ENCODE measurements around the gene DCAF8. TPM values are rescaled to one million over a fixed set of nuclear protein-coding genes. Genes with fewer than 3 reads are reported as not detected.

The DCAF8 gene
- total RNA-seq, 1 experiment from 2014 or later: 98.1 TPM

- Histone ChIP-seq H3K27ac (ENCODE audit: low read depth, low read length) (no peak overlapping the region), H3K36me3 (ENCODE audit: control insufficient read depth in 1 of 2, insufficient read depth in 2 of 2, low read length in 2 of 2) (peaks cover 61 to 68% of the 10 kb centered on the region in 2 experiments)
- POLR2A ChIA-PET: no interaction called here
Observed at GRCh38 chr1:160216301-160216700, 46.0 kb downstream of the DCAF8 start.

More at GRCh38 chr1:160216301-160216700, 46.0 kb downstream of the DCAF8 start:
- H3K4me3 ChIP-seq (replicated peaks in 1 of 2; ENCODE audit: low read depth in 1 of 2, low read length in 2 of 2): no peak overlapping the region
- H3K4me1 ChIP-seq (ENCODE audit: control insufficient read depth in 1 of 2, insufficient read depth in 2 of 2, low read length in 2 of 2): no peaks in the 10 kb centered on the region
- CTCF ChIA-PET: interaction anchor here (1.0 kb wide), 1 partner anchor 23 kb away, joined by 3 read pairs; no protein-coding TSS in a partner anchor
- intact Hi-C loops (cut with micrococcal nuclease): no loop called here
- BruUV-seq (replicated peaks): no TSS peak
- no peak for DNase-seq (ENCODE audit: low read depth, low spot score)
- no peak overlapping the region for H3K9ac ChIP-seq (ENCODE audit: low read length)
- H3K27me3 ChIP-seq (ENCODE audit: insufficient read depth, low read length): no peaks in the 10 kb centered on the region
- no peaks in the 10 kb centered on the region for H3K9me2 ChIP-seq (ENCODE audit: insufficient read depth)
- H4K20me1 ChIP-seq (ENCODE audit: insufficient read depth): no peaks in the 10 kb centered on the region
- no peak overlapping the region for H2AFZ ChIP-seq (ENCODE audit: low read depth, low read length, poor library complexity, severe bottlenecking)
- RAD21 ChIA-PET (ENCODE audit: low non-redundant PET in 1 of 2, low total read pairs in 2 of 2, uncharacterized antibody in 2 of 2, unreplicated experiment in 2 of 2): no interaction called here
- no peak overlapping the region for H3K4me2 ChIP-seq (ENCODE audit: low read length)
- H3K9me3 ChIP-seq (ENCODE audit: control insufficient read depth in 1 of 2, insufficient read depth in 1 of 2, low read depth in 1 of 2, low read length in 2 of 2): no peaks in the 10 kb centered on the region
- TF ChIP-seq FOSL1 (IDR thresholded peaks at IDR 0.05; ENCODE audit: low read depth): no peak
- TF ChIP-seq EZH2phosphoT487 (IDR thresholded peaks at IDR 0.05; ENCODE audit: borderline replicate concordance): no peak
- TF ChIP-seq, protein P1, sequence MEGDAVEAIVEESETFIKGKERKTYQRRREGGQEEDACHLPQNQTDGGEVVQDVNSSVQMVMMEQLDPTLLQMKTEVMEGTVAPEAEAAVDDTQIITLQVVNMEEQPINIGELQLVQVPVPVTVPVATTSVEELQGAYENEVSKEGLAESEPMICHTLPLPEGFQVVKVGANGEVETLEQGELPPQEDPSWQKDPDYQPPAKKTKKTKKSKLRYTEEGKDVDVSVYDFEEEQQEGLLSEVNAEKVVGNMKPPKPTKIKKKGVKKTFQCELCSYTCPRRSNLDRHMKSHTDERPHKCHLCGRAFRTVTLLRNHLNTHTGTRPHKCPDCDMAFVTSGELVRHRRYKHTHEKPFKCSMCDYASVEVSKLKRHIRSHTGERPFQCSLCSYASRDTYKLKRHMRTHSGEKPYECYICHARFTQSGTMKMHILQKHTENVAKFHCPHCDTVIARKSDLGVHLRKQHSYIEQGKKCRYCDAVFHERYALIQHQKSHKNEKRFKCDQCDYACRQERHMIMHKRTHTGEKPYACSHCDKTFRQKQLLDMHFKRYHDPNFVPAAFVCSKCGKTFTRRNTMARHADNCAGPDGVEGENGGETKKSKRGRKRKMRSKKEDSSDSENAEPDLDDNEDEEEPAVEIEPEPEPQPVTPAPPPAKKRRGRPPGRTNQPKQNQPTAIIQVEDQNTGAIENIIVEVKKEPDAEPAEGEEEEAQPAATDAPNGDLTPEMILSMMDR (IDR thresholded peaks at IDR 0.05 in 2 of 3, conservative IDR thresholded peaks at IDR 0.05 in 1 of 3; ENCODE audit: borderline replicate concordance in 1 of 3, insufficient read depth in 1 of 3, low read depth in 2 of 3, low read length in 2 of 3): no peak
- TF ChIP-seq CBX3 (IDR thresholded peaks at IDR 0.05; ENCODE audit: low read depth): no peak
- TF ChIP-seq SRF (IDR thresholded peaks at IDR 0.05; ENCODE audit: low read depth): no peak
- no peak for TF ChIP-seq ZNF274 (IDR thresholded peaks at IDR 0.05; ENCODE audit: low read depth, low read length)
- TF ChIP-seq, protein P2, sequence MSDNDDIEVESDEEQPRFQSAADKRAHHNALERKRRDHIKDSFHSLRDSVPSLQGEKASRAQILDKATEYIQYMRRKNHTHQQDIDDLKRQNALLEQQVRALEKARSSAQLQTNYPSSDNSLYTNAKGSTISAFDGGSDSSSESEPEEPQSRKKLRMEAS (IDR thresholded peaks at IDR 0.05): no peak
- no peaks in the 10 kb centered on the region for H3K79me2 ChIP-seq (ENCODE audit: insufficient read depth, low read length)
- no peak for ATAC-seq
